SK-N-SH treated with all-trans-retinoic acid at 6 μM for 48 hours (cell line): ENCODE data around the gene NRAP.
A peak's percentile ranks its signal among the peaks of the same experiment; 100 is the strongest.

Experiments used
- ATAC-seq: fragments of 200-7000 bp; cut with Tn5 transposase; 3 replicates; pipeline ENCODE4 v1.9.1; 2020; ENCODE audit warnings: mild to moderate bottlenecking, moderate library complexity
- ARNTL ChIP-seq: fragments of 450-650 bp; formaldehyde crosslinking; IDR thresholded peaks from 2 replicates; pipeline ENCODE4 v1.5.0; 2020; ENCODE audit warnings: low read depth, mild to moderate bottlenecking, moderate library complexity, borderline replicate concordance
- BACH2 ChIP-seq: fragments of 250-450 bp; sonication (Bioruptor Pico); IDR thresholded peaks from 2 replicates; pipeline ENCODE4 v1.9.0; 2021; ENCODE audit warnings: mild to moderate bottlenecking, borderline replicate concordance
- CSDC2 ChIP-seq: fragments of 250-450 bp; sonication (Bioruptor Pico); IDR thresholded peaks from 2 replicates; pipeline ENCODE4 v1.5.0; 2020; ENCODE audit warnings: mild to moderate bottlenecking, moderate library complexity
- GLIS3 ChIP-seq: fragments of 250-450 bp; sonication (Bioruptor Pico); IDR thresholded peaks from 2 replicates; pipeline ENCODE4 v1.5.0; 2020; ENCODE audit warnings: mild to moderate bottlenecking, moderate library complexity
- ISL1 ChIP-seq: fragments of 250-450 bp; sonication (Bioruptor Pico); IDR thresholded peaks from 2 replicates; pipeline ENCODE4 v2.1.2; 2022; ENCODE audit warnings: mild to moderate bottlenecking, moderate library complexity
- PPARA ChIP-seq: fragments of 250-450 bp; sonication (Bioruptor Pico); IDR thresholded peaks from 2 replicates; pipeline ENCODE4 v1.5.0; 2020; ENCODE audit warnings: mild to moderate bottlenecking, borderline replicate concordance
- RARB ChIP-seq: fragments of 250-450 bp; sonication (Bioruptor Pico); IDR thresholded peaks from 2 replicates; pipeline ENCODE4 v1.8.0; 2021; ENCODE audit warnings: mild to moderate bottlenecking, moderate library complexity
- SNAI2 ChIP-seq: fragments of 250-450 bp; sonication (Bioruptor Pico); IDR thresholded peaks from 2 replicates; pipeline ENCODE4 v1.5.0; 2020; ENCODE audit warnings: mild to moderate bottlenecking, moderate library complexity
- TCF4 ChIP-seq: fragments of 250-450 bp; sonication (Bioruptor Pico); IDR thresholded peaks from 2 replicates; pipeline ENCODE4 v1.8.0; 2021; ENCODE audit warnings: mild to moderate bottlenecking, moderate library complexity, borderline replicate concordance
- TOX ChIP-seq: fragments of 250-450 bp; sonication (Bioruptor Pico); IDR thresholded peaks from 2 replicates; pipeline ENCODE4 v1.8.0; 2021; ENCODE audit warnings: mild to moderate bottlenecking, moderate library complexity, borderline replicate concordance
- TSHZ2 ChIP-seq: fragments of 250-450 bp; sonication (Bioruptor Pico); IDR thresholded peaks from 2 replicates; pipeline ENCODE4 v1.5.0; 2020; ENCODE audit warnings: mild to moderate bottlenecking, moderate library complexity
- ZC3H10 ChIP-seq: fragments of 250-450 bp; sonication (Bioruptor Pico); IDR thresholded peaks from 2 replicates; pipeline ENCODE4 v1.5.1; 2021; ENCODE audit warnings: mild to moderate bottlenecking, moderate library complexity
- ZFP3 ChIP-seq: fragments of 250-450 bp; sonication (Bioruptor Pico); IDR thresholded peaks from 2 replicates; pipeline ENCODE4 v1.5.0; 2020; ENCODE audit warnings: mild to moderate bottlenecking, moderate library complexity
- ZFP30 ChIP-seq: fragments of 450-650 bp; formaldehyde crosslinking; IDR thresholded peaks from 2 replicates; pipeline ENCODE4 v1.5.0; 2022; ENCODE audit warnings: mild to moderate bottlenecking, moderate library complexity
- ZNF565 ChIP-seq: fragments of 450-650 bp; formaldehyde crosslinking; conservative IDR thresholded peaks from 2 replicates; pipeline ENCODE4 v1.5.0; 2020; ENCODE audit warnings: low read depth, mild to moderate bottlenecking, moderate library complexity
- ZNF70 ChIP-seq: fragments of 450-650 bp; formaldehyde crosslinking; IDR thresholded peaks from 2 replicates; pipeline ENCODE4 v1.5.0; 2020; ENCODE audit warnings: mild to moderate bottlenecking, moderate library complexity
- ZNF8 ChIP-seq: fragments of 450-650 bp; formaldehyde crosslinking; IDR thresholded peaks from 2 replicates; pipeline ENCODE4 v1.5.0; 2020; ENCODE audit warnings: mild to moderate bottlenecking, moderate library complexity
- TF ChIP-seq, protein P1 (sequence below): fragments of 250-450 bp; sonication (Bioruptor Pico); IDR thresholded peaks from 2 replicates; pipeline ENCODE4 v1.8.0; 2020; ENCODE audit warnings: mild to moderate bottlenecking, moderate library complexity, borderline replicate concordance
- TF ChIP-seq, protein P2 (sequence below): fragments of 250-450 bp; sonication (Bioruptor Pico); IDR thresholded peaks from 2 replicates; pipeline ENCODE4 v1.5.1; 2021; ENCODE audit warnings: mild to moderate bottlenecking, moderate library complexity
- TF ChIP-seq, protein P3 (sequence below): fragments of 250-450 bp; sonication (Bioruptor Pico); IDR thresholded peaks from 2 replicates; pipeline ENCODE4 v1.8.0; 2021; ENCODE audit warnings: low read depth, mild to moderate bottlenecking, moderate library complexity, borderline replicate concordance

Gene NRAP

GRCh38 chr10:113557424-113557862, 106.4 kb downstream of the NRAP start (continued):
- no peak for TF ChIP-seq ZNF70 (CRISPR knock-in tag)
- no peak for TF ChIP-seq RARB (CRISPR knock-in tag)
- TF ChIP-seq GLIS3: no peak
- no peak for TF ChIP-seq PPARA
- peak; percentile 75; the same call in 1 of the 2 replicates for TF ChIP-seq TOX (CRISPR knock-in tag)
- TF ChIP-seq, protein P1, sequence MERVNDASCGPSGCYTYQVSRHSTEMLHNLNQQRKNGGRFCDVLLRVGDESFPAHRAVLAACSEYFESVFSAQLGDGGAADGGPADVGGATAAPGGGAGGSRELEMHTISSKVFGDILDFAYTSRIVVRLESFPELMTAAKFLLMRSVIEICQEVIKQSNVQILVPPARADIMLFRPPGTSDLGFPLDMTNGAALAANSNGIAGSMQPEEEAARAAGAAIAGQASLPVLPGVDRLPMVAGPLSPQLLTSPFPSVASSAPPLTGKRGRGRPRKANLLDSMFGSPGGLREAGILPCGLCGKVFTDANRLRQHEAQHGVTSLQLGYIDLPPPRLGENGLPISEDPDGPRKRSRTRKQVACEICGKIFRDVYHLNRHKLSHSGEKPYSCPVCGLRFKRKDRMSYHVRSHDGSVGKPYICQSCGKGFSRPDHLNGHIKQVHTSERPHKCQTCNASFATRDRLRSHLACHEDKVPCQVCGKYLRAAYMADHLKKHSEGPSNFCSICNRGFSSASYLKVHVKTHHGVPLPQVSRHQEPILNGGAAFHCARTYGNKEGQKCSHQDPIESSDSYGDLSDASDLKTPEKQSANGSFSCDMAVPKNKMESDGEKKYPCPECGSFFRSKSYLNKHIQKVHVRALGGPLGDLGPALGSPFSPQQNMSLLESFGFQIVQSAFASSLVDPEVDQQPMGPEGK (CRISPR knock-in tag): peak; percentile 46; the same call in 1 of the 2 replicates
- TF ChIP-seq BACH2 (CRISPR knock-in tag): no peak
- no peak for TF ChIP-seq CSDC2 (CRISPR knock-in tag)
- peak; percentile 71 for TF ChIP-seq TCF4
- no peak for TF ChIP-seq ZC3H10 (CRISPR knock-in tag)
- TF ChIP-seq TSHZ2 (CRISPR knock-in tag): peak; percentile 78; the same call in 1 of the 2 replicates
- no peak for TF ChIP-seq ZFP3 (CRISPR knock-in tag)

DNA sequence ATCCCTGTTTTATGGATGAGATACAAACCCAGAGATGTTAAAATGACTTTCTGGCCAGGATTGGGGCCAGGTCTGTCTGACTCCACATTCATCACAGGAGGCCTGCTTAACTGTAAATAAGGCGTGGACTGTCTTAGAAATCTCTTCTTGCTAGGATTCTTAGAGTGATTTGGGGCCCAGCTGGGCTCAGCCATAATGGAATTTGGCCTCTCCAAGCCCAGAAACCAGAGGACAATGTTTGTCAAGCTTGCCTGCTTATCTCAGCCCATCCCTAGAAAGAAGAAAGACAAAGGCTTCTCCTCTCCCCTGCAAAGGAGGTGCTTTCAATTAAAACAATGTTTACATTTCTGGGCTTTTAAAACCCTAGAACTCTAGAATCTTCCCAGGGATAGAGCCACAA, 108.1 kb downstream of the NRAP start:
- ATAC-seq: no peak
- TF ChIP-seq TSHZ2 (CRISPR knock-in tag) (no peak), ARNTL (no peak), TOX (CRISPR knock-in tag) (no peak), PPARA (no peak), CSDC2 (CRISPR knock-in tag) (no peak), ZNF8 (CRISPR knock-in tag) (no peak), SNAI2 (CRISPR knock-in tag) (no peak)

DNA sequence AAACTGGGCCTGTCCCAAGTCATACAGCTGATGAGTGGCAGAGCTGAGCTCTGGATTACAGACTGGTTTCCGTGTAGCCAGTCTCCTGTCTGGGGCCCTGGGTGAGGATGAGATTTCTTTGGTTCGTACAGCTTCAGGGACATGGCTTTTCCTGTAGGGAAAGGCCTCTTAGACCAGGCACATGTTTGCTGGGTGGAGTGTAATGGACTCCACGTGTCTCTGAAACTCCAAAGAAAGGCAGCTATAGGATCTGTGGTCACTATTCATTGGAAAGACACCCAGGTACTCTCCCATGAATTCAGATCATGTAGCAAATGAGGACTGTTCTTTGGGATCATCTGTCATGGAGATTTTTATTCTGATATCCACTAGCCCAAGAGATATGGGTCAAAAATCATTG, 108.6 kb downstream of the NRAP start:
- no peak for ATAC-seq

More for the DNA sequence above, 108.6 kb downstream of the NRAP start:
- TF ChIP-seq TSHZ2 (CRISPR knock-in tag) (no peak), ZFP30 (no peak), ISL1 (CRISPR knock-in tag) (no peak), ZNF565 (CRISPR knock-in tag) (no peak), ZC3H10 (CRISPR knock-in tag) (no peak), CSDC2 (CRISPR knock-in tag) (no peak), PPARA (no peak), TOX (CRISPR knock-in tag) (no peak)
- TF ChIP-seq, protein P2, sequence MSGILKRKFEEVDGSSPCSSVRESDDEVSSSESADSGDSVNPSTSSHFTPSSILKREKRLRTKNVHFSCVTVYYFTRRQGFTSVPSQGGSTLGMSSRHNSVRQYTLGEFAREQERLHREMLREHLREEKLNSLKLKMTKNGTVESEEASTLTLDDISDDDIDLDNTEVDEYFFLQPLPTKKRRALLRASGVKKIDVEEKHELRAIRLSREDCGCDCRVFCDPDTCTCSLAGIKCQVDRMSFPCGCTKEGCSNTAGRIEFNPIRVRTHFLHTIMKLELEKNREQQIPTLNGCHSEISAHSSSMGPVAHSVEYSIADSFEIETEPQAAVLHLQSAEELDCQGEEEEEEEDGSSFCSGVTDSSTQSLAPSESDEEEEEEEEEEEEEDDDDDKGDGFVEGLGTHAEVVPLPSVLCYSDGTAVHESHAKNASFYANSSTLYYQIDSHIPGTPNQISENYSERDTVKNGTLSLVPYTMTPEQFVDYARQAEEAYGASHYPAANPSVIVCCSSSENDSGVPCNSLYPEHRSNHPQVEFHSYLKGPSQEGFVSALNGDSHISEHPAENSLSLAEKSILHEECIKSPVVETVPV (CRISPR knock-in tag): no peak
- TF ChIP-seq, protein P3, sequence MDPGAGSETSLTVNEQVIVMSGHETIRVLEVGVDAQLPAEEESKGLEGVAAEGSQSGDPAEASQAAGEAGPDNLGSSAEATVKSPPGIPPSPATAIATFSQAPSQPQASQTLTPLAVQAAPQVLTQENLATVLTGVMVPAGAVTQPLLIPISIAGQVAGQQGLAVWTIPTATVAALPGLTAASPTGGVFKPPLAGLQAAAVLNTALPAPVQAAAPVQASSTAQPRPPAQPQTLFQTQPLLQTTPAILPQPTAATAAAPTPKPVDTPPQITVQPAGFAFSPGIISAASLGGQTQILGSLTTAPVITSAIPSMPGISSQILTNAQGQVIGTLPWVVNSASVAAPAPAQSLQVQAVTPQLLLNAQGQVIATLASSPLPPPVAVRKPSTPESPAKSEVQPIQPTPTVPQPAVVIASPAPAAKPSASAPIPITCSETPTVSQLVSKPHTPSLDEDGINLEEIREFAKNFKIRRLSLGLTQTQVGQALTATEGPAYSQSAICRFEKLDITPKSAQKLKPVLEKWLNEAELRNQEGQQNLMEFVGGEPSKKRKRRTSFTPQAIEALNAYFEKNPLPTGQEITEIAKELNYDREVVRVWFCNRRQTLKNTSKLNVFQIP (CRISPR knock-in tag): no peak
